SH-SY5Y (cell line): ENCODE data around the gene SNTB2.

ENCODE experiments used
- GATA2 ChIP-seq: IDR thresholded peaks from 2 replicates; pipeline ENCODE4 v1.6.1; 2011; ENCODE audit warnings: mild to moderate bottlenecking, low read depth, low read length
- GATA3 ChIP-seq: IDR thresholded peaks from 2 replicates; pipeline ENCODE4 v1.6.1; 2011; ENCODE audit warnings: low read depth, mild to moderate bottlenecking, low read length, moderate library complexity

DNA sequence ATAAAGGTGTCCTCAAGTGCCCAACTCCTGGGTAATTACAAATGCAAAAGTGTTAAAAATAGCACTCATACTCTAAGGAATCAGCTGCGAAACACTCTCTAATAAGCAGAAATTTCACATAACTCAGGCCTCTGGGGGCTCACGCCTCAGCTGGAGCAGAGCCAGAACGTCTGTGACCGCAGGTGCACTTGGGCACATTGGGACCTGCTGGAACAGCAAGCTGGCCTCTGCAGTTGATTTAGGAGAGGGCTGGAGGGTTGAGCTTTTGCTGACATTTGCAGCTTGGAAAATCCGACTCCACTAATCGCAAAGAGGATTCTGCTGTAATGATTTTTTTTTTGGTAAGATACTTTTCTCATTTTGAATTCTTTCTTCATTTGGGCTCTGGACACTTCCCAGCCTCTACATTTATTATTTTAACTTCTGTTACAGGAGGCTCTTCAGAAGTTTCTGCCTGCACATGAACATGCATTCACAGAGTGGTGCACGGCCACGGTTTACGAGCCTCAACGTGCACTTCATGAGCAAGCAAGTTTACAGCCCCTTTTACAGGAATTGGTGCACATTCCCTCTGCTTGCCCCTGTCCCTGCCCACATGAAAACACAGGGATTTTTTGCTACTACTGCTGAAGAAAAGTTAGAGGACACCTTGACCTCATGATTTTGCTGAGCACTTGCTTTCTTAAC, 4.1 kb upstream of the SNTB2 start:
- TF ChIP-seq GATA2, result no peak
- TF ChIP-seq GATA3, result no peak
